Stimulated activated CD4-positive, alpha-beta T cell treated with anti-CD3 and anti-CD28 coated beads, TNF-alpha, amount 100 ng/mL, for 48 hours (primary cell): ENCODE data around the gene WDR37.
A peak's percentile ranks its signal among the peaks of the same experiment; 100 is the strongest.
"Not testable (repeated sequence)": the region's sequence is repeated elsewhere in the genome, so short reads cannot be mapped to it uniquely, and the experiment has no call there.

Experiments
- DNase-seq, 3 donors: peaks; one replicate each; pipeline ENCODE4 v3.0.0-alpha.2; 2020; ENCODE audit warnings: low read depth in 3 of 3

The WDR37 gene

GRCh38 chr10:1041514-1041913, 14.7 kb upstream of the WDR37 start:
- DNase-seq = no peak

GRCh38 chr10:1043532-1043995, 12.6 kb upstream of the WDR37 start:
- DNase-seq = no peak

GRCh38 chr10:1044146-1044545, 12.0 kb upstream of the WDR37 start:
- no peak for DNase-seq

- no peak for DNase-seq
Observed at GRCh38 chr10:1044964-1045363, 11.2 kb upstream of the WDR37 start.

- DNase-seq = no peak
Observed at GRCh38 chr10:1045415-1045814, 10.8 kb upstream of the WDR37 start.

GRCh38 chr10:1047937-1048336, 8.2 kb upstream of the WDR37 start:
- DNase-seq = peak in 1 of 3 donors; percentile 21

GRCh38 chr10:1048349-1048731, 7.8 kb upstream of the WDR37 start:
- DNase-seq = no peak

GRCh38 chr10:1048732-1049424, 7.3 kb upstream of the WDR37 start, which contains the start of gene IDI1:
TSS of gene IDI1 (minus strand) at chr10:1049119. CDS start at chr10:1049003, 116 bp downstream.
- peak; percentile 92 to 95 (median 92) for DNase-seq

- DNase-seq = peak in 1 of 3 donors; percentile 24
Observed at GRCh38 chr10:1049425-1049958, 6.7 kb upstream of the WDR37 start.

GRCh38 chr10:1050145-1050544, 6.0 kb upstream of the WDR37 start:
- DNase-seq = no peak

GRCh38 chr10:1050554-1050953, 5.6 kb upstream of the WDR37 start:
- DNase-seq = no peak

GRCh38 chr10:1054684-1055083, 1.5 kb upstream of the WDR37 start:
- no peak for DNase-seq

GRCh38 chr10:1057106-1057657, 997 bp downstream of the WDR37 start:
- DNase-seq = no peak

- DNase-seq = no peak
Observed at GRCh38 chr10:1058017-1058416, 1.8 kb downstream of the WDR37 start.

- DNase-seq = no peak
Observed at GRCh38 chr10:1059902-1060301, 3.7 kb downstream of the WDR37 start.

GRCh38 chr10:1061930-1062774, 6.0 kb downstream of the WDR37 start:
- no peak for DNase-seq

GRCh38 chr10:1063232-1063865, 7.2 kb downstream of the WDR37 start:
- no peak for DNase-seq

- DNase-seq = no peak
Observed at GRCh38 chr10:1064964-1065247, 8.7 kb downstream of the WDR37 start.

- DNase-seq = not testable (repeated sequence)
Observed at GRCh38 chr10:1066734-1067133, 10.5 kb downstream of the WDR37 start.

- DNase-seq = no peak
Observed at GRCh38 chr10:1068380-1069361, 12.5 kb downstream of the WDR37 start.

- no peak for DNase-seq
Observed at GRCh38 chr10:1070919-1071318, 14.7 kb downstream of the WDR37 start.
